Activated gamma-delta T cell treated with Interleukin-2 at 50 U/mL for 16 hours (primary cell): ENCODE results near the gene MEF2B.
"Not testable (repeated sequence)": the region's sequence is repeated elsewhere in the genome, so short reads cannot be mapped to it uniquely, and the experiment has no call there.

ENCODE experiments used
- DNase-seq: peaks from one replicate; pipeline ENCODE4 v3.0.0-alpha.2; 2020

MEF2B gene

GRCh38 chr19:19154768-19155494 is 15.1 kb downstream of the MEF2B start:
- no peak for DNase-seq

DNA sequence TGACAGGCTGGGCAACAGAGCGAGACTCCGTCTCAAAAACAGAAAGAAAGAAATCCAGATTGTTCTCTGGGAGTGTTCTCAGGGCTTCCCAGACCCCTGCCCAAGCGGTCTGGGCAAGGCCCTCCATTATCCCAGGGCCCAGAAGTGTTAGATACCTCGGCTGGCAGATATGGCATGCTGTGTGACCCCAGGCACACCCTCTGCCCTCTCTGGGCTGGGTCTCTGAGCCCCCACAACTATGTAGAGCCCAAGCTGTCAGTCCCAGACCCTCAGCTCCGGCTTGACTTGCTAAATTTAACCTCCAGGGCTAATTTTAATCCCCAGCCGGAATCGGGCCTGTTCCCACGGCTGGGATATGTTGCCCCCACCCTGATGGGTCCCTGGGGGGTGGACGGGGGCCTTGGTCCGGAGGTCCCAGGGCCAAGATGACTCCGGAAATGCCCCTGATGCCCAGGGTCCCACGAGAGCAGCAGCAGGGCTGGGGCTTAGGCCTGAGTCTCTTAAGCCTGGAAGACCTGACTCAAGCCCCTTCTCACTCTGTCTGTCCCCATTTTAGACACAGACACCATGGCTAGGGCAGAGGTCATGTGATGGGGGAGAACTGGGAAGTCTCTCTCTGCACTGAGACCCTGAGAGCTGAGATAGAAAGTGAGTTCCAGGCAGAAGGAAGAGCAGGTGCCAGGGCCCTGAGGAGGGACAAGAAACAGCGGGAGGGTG is 17.2 kb downstream of the MEF2B start:
- DNase-seq = no peak

DNA sequence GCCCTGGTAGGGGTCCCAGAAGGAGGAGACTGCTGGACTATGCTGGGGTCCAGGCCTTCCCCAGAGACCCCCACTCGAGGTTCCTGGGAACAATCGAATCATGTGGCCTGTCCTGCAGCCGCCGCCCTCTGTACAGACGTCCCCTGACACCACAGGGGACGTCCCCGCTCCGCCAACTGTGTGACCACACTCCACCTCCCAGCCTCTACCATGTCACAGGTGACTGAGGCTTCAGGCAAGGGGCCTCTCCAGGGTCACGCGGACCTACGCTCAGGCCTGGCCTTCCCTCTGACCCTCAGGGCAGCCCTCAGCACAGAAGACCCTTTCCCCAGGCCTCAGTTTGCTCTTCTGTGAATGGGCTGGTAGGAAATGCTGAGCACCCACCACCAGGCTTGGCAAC is 18.6 kb downstream of the MEF2B start:
- DNase-seq = no peak

- no peak for DNase-seq
These were observed 20.6 kb downstream of the MEF2B start for GRCh38 chr19:19149435-19149834.

DNA sequence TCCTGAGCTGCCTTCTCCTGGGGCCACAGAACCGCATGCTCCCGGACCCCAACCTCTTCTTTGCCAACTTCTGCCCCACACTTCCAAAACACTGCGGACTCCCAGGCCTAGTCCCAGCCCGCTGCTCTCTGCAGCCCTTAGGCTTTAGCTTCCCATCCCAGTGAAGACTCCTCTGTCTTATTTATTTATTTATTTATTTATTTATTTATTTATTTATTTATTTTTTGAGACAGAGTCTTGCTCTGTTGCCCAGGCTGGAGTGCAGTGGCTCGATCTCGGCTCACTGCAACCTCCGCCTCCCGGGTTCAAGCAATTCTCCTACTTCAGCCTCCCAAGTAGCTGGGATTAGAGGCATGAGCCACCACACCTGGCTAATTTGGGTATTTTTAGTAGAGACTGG is 21.6 kb downstream of the MEF2B start:
- not testable (repeated sequence) for DNase-seq

DNA sequence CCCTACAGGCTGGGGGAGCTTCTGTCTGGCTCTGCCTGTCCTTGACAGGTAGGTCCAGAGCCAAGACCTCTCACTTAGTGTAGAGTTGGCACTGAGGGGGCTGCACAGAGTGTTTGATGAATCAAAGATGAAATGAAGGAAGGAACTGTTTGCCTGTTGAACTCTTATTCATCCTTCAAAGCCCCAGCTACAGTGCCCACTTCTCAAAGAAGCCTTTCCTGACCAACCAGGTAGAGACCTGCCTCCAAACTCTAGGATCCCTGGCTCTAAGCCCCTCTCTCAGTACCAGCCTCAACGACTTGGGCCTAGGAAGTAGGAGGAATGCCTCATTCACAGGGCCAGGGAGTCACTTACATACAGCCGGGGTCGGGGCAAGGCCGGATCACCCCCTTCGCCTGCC is 22.7 kb downstream of the MEF2B start:
- no peak for DNase-seq

DNA sequence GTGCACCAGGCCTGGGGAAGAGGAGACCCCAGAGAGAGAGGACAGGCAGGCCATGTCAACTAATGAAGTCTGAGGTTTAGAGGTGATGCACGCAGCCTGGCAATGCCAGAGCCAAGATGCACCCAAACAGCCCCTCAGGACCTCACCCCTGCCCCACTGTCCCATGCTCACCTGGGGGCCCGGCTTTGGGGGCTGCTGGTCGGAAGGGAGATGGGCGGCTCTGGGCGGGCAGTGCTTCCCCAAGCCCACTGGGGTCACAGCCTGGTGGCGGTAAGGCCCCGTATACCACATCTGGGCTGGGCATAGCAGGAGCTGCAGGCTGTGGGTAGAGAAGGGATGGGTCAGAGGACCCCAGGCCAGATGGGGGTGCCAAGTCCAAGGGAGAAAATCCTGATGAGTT is 23.2 kb downstream of the MEF2B start:
- DNase-seq = no peak

DNA sequence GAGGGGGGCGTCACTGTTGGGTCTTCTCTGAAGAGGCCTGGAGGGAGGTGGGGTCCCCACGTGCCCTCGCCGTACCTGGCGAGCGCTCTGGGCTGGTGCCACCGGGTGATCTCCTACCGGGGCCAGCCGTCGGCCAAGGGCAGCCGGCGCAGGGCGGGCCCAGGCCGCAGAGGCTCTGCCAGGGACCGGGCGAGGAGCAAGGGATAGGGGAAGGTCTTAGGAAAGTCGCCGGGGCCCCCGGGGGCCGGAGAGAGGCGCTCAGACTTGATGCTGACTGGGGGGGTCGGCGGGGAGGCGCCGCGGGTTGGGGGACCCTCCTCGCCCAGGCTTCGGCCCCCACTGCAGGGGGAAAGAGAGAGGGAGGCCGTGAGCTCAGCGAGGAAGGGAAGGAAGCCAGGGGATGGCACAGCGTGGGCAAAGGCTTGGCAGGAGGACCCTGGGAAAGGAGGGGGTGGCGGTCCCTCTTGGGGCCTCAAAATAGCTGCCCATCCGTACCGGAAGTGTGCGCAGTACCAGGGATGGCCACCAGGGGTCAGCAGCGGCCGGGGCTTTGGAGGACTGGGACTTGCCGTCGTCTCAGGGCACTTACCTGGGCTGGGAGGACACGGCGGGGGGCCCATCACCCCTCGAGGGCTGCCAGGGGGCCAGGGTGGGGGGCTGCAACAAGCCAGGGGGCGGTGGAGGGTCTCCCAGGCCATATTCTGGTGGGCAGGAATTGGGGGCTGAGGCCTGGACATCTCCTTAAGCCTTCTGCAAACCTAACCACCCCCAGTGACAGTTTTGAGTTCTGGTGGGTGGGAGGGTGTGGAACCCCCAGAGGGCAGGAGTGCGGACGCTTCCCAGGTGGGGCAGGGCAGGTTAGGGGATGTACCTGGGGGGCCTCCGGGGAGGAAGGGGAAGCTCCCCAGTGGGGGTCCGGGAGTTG is 24.1 kb downstream of the MEF2B start:
- peak; percentile 85 for DNase-seq

- no peak for DNase-seq
These were observed 24.8 kb downstream of the MEF2B start for GRCh38 chr19:19145281-19145680.

DNA sequence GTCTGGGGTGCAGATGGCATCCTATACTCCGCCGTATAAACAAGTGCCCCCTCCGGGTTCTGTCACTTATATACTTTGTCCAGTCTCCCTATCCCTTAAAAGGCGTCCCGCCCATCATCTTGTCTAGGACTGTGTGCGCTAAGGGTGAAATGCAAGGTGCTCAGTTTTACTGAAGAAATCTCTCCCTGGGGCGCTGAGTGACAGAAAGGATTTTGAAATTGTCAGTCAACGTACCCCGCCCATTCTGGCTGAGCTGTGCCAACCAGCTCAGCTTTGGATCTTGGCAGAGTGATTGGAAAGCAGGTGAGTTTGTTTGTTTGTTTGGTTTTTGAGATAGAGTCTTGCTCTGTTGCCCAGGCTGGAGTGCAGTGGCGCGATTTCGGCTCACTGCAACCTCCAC is 27.7 kb downstream of the MEF2B start:
- no peak for DNase-seq

DNA sequence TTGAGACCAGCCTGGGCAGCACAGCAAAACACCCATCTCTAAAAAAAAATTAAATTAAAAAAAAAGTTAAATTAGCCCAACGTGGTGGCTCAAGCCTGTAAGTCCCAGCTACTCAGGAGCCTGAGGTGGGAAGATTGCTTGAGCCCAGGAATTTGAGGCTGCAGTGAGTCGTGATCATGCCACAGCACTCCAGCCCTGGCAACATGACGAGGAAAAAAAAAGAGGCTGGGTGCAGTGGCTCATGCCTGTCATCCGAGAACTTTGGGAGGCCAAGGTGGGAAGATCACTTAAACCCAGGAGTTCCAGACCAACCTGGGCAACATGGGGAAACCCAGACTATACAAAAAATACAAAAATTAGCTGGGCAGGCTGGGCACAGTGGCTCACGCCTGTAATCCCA is 29.6 kb downstream of the MEF2B start:
- DNase-seq = no peak

- DNase-seq = no peak
These were observed 30.2 kb downstream of the MEF2B start for GRCh38 chr19:19139876-19140229.

- peak; percentile 96 for DNase-seq
These were observed 31.7 kb downstream of the MEF2B start, which contains the start of gene TMEM161A for GRCh38 chr19:19138109-19138981. TMEM161A (minus strand) TSS chr19:19138478; CDS start chr19:19138428, 50 bp downstream.

GRCh38 chr19:19137556-19138108 is 32.4 kb downstream of the MEF2B start:
- DNase-seq = no peak

GRCh38 chr19:19135713-19136112 is 34.4 kb downstream of the MEF2B start:
- not testable (repeated sequence) for DNase-seq

GRCh38 chr19:19134687-19135158 is 35.3 kb downstream of the MEF2B start:
- no peak for DNase-seq

DNA sequence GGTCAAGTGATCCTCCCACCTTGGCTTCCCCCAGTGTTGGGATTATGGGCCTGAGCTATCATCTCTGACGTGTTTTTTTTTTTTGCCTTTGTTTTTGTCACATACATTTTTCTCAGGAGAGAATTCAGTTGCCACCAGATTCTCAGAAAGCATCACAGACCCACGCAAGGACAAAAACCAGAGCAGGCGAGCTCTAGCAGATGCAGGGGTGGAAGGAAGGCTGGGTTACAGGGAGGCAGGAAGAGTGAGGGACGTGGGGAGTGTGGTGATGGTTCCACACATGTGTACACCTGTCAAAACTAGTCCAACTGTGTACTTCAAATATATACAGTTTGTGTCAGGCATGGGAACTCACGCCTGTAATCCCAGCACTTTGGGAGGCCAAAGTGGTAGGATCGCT is 36.1 kb downstream of the MEF2B start:
- DNase-seq = no peak

DNA sequence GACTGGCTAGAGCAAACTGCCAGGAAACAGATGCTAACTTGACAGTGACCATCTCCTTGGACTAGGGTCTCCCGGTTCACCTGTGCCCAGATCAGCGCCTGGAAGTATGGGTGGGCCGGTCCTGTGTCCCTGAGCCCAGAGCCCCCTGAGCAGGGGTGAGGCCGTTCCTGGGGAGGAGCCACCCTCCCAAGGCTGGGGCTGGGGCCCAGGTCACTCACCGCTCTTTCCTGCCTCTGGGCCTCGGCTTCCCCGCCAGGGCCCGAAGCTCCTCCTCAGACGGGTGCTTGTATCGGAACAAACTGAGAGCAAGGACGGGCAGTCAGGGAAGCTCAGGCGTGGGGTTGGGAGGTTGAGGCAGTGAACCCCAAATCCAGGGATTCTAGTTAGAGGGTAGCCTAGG is 37.2 kb downstream of the MEF2B start:
- DNase-seq = no peak

GRCh38 chr19:19131989-19132388 is 38.1 kb downstream of the MEF2B start:
- no peak for DNase-seq

DNA sequence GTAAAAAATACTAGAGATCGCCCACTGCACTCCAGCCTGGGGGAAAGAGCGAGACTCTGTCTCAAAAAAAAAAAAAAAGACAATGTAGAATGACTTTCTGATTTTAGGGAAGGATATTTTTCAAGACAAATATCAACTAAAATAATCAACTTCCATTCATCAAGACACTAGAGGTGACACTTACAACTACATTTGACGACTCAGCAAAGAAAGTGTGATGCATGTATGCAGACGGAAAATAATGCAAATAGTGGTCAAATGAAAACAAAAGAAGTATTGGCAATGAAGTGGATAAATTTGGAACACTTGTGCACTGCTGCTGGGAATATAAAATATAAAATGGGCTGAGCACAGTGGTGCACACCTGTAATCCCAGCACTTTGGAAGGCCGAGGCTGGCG is 44.0 kb downstream of the MEF2B start:
- DNase-seq = no peak

- no peak for DNase-seq
These were observed 46.7 kb downstream of the MEF2B start for GRCh38 chr19:19123386-19123785.

GRCh38 chr19:19122902-19123301 is 47.2 kb downstream of the MEF2B start:
- no peak for DNase-seq
